Measurements from ENCODE around the gene CAMK1G. TPM values are rescaled to one million over a fixed set of nuclear protein-coding genes. Genes with fewer than 3 reads are reported as not detected.

Gene CAMK1G
- total RNA-seq, 1 experiment from 2014 or later = not detected

- H3K4me2 ChIP-seq (ENCODE audit: low read length) = no peak overlapping the region
- no peaks in the 10 kb centered on the region for H3K9me3 ChIP-seq (ENCODE audit: control insufficient read depth in 1 of 2, insufficient read depth in 1 of 2, low read depth in 1 of 2, low read length in 2 of 2)
- ChIA-PET CTCF (interaction anchor here (1.4 kb wide), 1 partner anchor 8 kb away, joined by 7 read pairs; no protein-coding TSS in a partner anchor), POLR2A (no interaction called here), RAD21 (ENCODE audit: low non-redundant PET in 1 of 2, low total read pairs in 2 of 2, uncharacterized antibody in 2 of 2, unreplicated experiment in 2 of 2) (no interaction called here)
- H3K9ac ChIP-seq (ENCODE audit: low read length) = no peak overlapping the region
- intact Hi-C loops (cut with micrococcal nuclease) = no loop called here
- no peak overlapping the region for H3K27ac ChIP-seq (ENCODE audit: low read depth, low read length)
- TF ChIP-seq EZH2phosphoT487 (IDR thresholded peaks at IDR 0.05; ENCODE audit: borderline replicate concordance) (no peak), TCF7L2 (IDR thresholded peaks at IDR 0.05; ENCODE audit: borderline replicate concordance, extremely low read depth, insufficient read depth, insufficient read length) (no peak), ZFX (IDR thresholded peaks at IDR 0.05) (no peak), SP1 (IDR thresholded peaks at IDR 0.05; ENCODE audit: low read depth) (no peak), ZNF274 (IDR thresholded peaks at IDR 0.05; ENCODE audit: low read depth, low read length) (no peak), SIN3A (IDR thresholded peaks at IDR 0.05; ENCODE audit: low read depth) (no peak), MAX (IDR thresholded peaks at IDR 0.05) (no peak), CEBPB (IDR thresholded peaks at IDR 0.05; ENCODE audit: low read depth) (no peak), ZBTB33 (IDR thresholded peaks at IDR 0.05; ENCODE audit: extremely low read depth, insufficient replicate concordance, low read length) (no peak), REST (IDR thresholded peaks at IDR 0.05; ENCODE audit: low read depth) (no peak), SRF (IDR thresholded peaks at IDR 0.05; ENCODE audit: low read depth) (no peak), YY1 (IDR thresholded peaks at IDR 0.05; ENCODE audit: extremely low read depth, insufficient replicate concordance, low read depth, low read length) (no peak), CBX3 (IDR thresholded peaks at IDR 0.05; ENCODE audit: low read depth) (no peak), ELF1 (IDR thresholded peaks at IDR 0.05; ENCODE audit: borderline replicate concordance, low read depth) (no peak), POLR2A (IDR thresholded peaks at IDR 0.05; ENCODE audit: borderline replicate concordance, extremely low read depth, insufficient read depth, insufficient read length) (no peak), JUND (IDR thresholded peaks at IDR 0.05) (no peak)
- no peaks in the 10 kb centered on the region for H3K9me2 ChIP-seq (ENCODE audit: insufficient read depth)
- H4K20me1 ChIP-seq (ENCODE audit: insufficient read depth) = no peaks in the 10 kb centered on the region
- no peaks in the 10 kb centered on the region for H3K79me2 ChIP-seq (ENCODE audit: insufficient read depth, low read length)
- no peak overlapping the region for H3K4me3 ChIP-seq (replicated peaks in 1 of 2; ENCODE audit: low read depth in 1 of 2, low read length in 2 of 2)
- no TSS peak for BruUV-seq (replicated peaks)
- H3K27me3 ChIP-seq (ENCODE audit: insufficient read depth, low read length) = no peaks in the 10 kb centered on the region
- DNase-seq (ENCODE audit: low read depth, low spot score) (no peak), ATAC-seq (no peak)
- no peaks in the 10 kb centered on the region for H3K36me3 ChIP-seq (ENCODE audit: control insufficient read depth in 1 of 2, insufficient read depth in 2 of 2, low read length in 2 of 2)
- peaks cover 0 to 3% of the 10 kb centered on the region in 2 experiments; a peak in 1 of 4 replicates for H3K4me1 ChIP-seq (ENCODE audit: control insufficient read depth in 1 of 2, insufficient read depth in 2 of 2, low read length in 2 of 2)
- H2AFZ ChIP-seq (ENCODE audit: low read depth, low read length, poor library complexity, severe bottlenecking) = no peak overlapping the region
These were observed 22.0 kb upstream of the CAMK1G start for GRCh38 chr1:209561532-209561931.
